HS-5 (cell line): ENCODE measurements around the gene BRD7.

ENCODE experiments used
- DNase-seq: peaks from one replicate; pipeline ENCODE4 v3.0.0-alpha.2; 2012; ENCODE audit warnings: low read depth

The BRD7 gene

DNA sequence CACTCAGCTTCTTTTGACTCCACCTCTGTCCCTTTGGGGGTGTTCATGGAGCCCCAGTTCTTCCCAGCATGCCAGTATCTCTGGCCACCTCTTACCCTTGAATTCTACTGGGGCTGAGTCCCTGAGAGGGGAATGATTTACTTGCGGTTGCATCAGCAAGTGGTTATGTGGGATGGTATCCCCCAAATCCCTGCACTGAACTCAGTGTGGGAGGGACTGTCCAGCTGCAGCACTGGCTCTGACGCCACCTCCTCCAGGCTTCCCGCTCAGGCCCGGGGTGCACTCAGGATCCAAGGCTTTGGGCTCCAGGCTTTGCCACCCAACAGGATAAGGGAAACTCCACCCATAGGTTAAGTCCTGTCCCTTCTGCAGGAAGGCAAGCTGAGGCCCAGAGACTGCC is 21.1 kb upstream of the BRD7 start:
- DNase-seq: no peak

DNA sequence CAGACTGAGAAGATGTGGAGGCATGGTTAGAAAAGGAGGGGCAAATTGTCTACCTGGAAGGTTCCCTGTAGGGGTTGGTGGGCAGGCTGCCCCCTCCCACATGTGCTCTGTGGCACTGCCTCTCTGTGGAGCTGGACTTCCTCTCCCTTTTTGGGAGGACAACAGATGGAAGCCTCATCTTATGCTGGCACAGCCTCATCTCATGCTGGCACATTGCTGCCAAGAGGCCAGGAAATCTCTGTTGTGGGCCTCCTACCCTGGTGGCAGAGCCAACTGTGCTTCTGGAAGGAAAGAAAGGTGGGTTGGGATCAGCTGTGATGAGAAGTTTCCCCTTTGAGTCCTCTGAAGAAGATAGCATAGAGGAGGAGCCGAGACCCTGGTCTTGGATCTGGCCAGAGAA is 19.7 kb upstream of the BRD7 start:
- no peak for DNase-seq

DNA sequence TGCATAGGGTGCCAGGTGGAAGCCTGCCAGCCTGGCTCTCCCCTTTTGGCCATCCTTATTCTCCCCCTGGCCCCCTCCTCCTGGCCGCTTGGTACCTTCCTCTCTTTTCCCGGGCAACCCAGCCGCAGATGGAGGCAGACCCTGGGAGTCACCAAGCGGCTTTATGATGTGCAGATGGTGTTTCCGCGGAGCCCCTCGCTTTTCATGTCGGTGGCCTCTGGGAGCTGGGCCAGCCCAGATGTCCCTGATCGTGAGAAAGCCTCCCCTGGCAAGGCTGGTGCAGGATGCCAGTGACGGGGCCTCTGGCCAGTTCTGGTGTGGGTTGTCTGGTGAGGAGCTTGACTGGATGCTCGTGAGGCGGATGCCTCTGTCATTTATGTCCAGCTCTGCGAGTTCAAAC is 18.0 kb upstream of the BRD7 start:
- no peak for DNase-seq

DNA sequence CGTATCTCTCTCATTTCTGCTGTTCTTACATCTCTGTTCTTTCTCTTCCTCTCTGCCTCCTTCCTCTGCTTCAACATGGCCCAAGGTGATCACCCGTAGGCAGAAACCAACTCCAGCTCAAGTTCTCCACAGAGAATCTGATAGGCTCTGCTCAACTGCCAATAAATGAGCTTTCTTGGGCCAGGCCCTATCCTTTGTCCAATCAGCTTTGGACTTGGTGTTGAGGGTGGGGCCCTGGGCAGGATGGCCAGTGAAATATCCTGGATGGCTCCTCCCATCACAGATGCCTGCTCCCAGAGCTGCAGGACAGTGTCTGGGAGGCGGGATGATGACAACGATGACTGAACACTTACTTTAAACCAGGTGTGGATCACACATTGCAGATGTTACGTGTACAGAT is 17.4 kb upstream of the BRD7 start:
- DNase-seq: no peak

DNA sequence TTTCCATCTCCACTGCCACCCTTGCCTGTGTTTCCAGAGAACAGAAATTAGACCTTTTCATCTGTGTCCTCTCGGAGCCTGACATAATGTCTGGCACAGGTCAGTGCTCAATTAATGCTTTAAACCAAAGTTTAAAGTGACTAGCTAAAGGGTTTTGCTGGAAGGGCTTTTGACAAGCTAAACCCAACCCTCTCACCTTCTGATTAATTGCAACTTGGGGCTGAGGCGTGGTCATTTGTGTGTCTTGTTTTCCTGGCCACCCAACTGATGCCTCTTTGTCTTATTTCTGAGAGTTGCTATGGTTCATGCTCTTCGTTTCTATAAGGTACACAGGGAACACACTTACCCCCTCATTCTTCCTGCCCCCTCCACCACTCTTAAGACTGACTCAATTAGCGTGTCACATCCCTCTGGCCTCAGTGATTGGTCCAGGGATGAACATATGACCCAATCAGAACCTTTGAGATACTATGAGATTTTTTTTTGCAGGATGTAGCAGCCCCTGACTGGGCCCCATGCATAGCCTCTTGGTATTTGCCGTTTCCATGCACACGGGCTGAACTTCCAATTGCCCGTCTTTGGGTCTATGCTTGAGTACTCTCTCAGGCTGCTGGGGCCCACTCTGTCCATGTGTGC is 15.8 kb upstream of the BRD7 start:
- no peak for DNase-seq

DNA sequence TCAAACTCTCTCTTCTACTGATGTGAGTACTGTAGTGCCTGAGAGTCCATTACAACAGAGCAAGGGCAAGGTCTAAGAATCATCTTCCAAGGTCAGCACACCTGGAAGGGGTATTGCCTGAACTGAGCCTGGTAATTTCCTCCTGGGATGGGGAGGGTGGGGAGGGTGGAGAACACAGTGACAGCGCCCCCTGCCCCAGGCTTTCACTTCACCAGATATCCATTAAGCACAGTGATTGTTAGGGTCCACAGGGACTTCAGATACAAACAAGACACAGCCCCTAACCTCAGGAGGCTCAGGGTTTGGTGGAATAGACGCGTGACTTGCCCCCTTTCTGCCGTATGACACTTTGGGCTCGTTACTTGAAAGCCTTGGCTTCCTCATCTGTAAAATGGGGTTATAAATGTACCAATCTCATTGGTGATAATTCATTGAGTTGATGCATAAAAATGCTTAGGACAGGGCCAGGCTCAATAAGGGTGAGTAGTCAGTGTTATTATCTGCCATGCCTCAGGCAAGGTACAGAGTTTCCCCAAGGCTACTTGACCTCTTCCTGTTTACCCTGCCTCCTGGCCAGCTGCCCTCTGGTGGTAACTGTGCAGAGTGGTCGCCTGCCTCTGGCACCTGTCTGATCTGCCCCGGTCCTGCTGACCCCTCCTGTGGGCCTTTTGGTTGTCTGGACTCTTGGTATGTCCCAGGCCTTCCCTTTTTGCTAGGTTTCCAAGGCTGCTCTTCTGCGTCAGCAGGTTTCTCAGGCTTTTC is 13.1 kb upstream of the BRD7 start:
- DNase-seq: no peak

DNA sequence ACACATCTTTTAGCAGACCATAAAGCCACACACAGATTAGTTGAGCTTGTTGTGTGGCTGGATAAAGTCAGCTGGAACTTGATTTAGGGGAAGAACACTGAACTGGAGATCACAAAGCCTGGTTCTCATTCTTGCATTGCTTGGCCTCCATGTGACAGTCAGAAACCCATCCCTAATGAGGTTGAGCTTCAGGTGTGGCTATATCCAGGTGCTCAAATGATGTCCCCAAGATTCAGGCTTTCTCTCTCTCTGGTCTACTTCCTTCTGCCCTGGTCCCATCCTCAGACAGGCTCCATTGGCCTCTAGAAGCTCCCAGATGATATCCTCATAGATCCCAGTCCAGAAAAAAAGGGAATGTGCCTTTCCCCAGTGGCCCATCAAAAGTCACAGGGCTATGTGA is 9.6 kb upstream of the BRD7 start:
- DNase-seq: no peak

DNA sequence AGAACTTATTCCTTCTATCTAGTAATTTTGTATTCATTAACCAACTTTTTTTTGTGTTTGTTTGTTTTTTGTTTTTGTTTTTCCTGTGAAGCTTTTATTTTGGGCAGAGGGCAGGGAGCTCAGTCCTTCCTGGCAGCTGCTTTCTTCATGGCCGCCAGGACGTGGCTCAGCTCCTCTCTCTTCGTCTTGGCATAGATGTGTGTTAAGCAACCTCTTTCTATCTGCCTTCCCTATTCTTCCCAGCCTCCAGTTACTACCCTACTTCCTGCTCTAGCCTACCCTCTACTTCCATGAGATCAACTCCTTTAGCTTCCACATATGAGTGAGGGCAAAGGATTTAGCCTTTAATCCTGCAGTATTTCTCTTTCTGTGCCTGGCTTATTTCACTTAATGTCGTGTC is 8.2 kb upstream of the BRD7 start:
- DNase-seq: no peak

DNA sequence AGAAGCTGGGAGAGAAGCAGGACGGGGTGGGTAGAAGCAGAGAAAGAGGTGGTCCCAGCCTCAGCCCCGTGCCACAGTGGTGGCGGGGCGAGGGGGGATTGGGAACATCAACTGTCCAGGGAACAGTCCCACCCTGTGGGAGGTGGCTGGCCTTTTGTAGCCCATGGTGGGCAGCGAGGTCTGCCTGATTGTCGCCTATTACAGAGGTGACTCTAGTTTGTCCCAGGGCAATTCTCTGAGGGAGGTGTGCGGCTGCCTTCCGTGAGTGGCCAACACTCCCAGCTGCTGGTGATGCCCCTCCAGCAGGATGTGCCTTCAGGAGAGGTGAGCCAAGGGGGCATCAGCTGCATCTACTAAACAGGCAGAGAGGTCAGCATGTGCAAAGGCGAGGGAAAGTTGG is 5.0 kb upstream of the BRD7 start:
- DNase-seq: no peak

DNA sequence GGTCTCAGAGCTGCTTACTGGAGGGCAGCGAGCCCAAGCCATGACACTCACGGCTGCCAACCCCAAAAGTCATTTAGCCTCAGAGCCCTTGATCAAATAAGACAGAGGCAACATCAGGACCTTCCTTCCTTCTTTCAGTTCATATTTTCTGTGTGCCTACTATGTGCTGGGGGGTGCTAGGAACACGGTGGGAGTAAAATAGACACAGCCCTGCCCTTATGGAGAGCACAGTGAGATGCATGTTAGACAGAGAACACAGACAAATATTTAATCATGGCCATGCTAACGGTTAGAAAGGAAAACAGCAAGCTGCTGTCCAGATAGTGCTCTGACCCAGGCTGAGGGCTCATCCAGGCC is 4.5 kb upstream of the BRD7 start:
- DNase-seq: no peak

DNA sequence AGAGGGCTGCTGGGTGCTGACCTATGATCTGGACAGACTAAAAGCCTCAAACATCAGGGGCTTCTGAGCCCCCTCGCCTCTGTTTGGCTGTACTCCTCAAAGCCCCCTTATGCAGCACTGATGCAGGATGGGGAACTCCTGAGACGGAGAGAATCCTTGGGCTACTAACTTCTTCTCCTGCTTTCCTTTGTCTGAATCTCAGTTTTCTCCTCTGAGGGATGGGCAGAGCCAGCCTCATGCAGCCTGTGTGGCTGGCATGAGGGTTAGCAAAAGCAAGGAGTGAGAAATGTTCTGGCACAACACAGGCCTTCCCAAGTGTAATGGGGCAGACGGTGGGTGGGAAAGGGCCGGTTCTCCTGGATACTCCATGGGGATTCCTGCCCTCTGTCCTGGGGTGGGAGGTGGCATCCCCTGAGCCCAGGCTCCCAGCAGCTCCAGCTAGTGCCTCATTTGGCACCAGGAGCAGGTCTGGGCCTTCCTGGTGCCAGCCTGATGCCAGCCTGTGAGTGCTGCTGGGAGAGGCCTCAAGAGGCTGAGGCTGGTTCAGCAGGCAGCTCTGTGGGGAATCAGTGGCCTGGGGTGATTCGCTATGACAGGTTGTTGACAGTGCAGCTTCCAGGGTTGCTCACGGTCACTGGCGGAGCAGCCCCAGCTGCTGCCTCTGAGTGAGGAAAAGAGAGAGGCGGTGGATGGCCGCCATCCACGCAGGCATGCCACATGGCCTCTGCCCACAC is 4.0 kb upstream of the BRD7 start:
- DNase-seq: no peak

DNA sequence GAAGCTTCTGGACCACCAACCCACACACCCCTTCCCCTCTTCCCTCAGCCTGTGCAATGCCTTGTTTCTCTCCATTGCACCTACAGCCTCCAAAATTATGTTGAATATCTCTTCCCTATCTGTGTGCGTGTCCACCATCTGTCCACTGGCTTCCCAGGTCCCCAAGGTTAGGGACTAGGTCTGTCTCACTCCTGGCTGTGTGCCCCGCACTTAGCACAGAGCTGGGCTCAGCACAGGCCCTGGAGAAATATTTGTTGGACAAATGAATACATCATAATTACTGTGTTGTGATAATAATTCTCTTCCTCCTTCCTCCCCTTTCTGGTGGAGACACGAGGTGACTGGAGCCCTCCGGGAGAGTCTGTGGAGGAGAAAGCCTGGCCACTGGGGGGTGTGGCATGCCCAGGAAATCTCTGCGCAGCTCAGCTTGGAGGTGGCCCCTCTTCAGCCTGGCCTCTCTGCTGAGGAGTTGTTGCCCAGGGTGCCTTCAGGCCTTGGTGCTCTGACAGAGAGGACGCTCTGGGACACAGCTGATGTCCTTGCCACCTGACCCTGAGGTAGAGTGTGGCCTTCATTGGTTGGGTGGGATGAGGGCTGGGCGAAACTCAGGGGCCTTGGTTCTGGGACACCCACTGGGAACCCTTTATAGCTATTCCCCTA is 3.3 kb upstream of the BRD7 start:
- DNase-seq: no peak

DNA sequence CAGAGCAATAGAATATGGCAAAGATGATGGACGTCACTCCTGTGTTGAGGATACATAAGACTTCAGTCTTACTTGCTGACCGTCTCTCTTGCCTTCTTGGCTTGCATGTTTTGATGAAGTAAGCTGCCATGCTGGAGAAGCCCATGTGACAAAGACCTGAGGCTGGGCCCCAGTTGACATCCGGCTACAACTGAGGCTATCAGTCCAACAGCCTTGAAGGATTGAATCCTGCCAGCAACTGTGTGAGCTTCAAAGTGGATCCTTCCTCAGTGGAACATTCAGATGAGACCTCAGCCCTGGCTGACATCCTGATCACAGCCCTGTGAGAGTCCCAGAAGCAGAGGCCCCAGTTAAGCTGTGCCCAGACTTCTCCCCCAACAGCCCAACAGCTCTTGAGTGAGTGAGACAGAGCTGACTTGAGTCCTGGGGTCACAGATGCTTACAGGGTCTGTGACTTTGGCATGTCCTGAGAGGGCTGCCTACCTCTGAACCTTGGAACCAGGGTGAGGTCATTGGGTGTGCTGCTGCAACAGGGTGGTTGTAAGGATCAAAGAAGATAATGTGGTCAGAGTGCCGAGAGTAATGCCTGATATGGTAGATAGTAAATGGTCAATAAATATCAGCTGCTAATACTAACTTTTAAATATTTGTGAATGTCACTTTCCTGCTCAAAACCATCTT is 2.4 kb upstream of the BRD7 start:
- no peak for DNase-seq

DNA sequence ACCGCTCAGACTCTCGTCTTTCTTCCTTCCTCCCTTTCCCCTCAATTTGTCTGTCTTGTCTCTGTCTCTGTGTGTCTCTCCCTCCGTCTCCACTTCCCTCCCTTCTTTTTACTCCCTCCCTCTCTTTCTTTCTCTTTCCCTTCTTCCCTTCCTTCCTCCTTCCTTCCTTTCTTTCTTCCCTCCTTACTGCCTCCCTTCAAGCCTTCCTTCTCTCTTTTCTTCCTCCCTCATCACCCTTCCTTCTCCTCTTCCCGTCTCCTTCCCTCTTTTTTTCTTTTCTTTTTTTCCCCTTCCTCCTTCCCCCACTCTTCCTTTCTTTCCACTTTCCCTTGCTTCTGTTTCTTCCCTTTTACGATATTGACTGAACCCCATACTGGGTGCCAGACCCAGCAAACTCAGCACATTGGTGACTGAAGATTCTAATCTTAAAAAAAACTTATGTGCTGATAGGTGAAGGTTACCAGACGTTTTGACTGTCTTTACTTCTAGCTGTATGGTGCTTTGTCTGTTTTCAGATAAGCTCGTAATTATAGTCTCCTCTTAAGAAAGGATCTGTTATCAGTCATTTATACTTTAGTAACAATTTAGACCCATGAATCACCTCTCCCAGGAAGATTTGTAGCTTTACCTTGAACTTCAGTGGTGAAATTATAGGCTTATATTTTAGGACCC is 481 bp upstream of the BRD7 start:
- no peak for DNase-seq

DNA sequence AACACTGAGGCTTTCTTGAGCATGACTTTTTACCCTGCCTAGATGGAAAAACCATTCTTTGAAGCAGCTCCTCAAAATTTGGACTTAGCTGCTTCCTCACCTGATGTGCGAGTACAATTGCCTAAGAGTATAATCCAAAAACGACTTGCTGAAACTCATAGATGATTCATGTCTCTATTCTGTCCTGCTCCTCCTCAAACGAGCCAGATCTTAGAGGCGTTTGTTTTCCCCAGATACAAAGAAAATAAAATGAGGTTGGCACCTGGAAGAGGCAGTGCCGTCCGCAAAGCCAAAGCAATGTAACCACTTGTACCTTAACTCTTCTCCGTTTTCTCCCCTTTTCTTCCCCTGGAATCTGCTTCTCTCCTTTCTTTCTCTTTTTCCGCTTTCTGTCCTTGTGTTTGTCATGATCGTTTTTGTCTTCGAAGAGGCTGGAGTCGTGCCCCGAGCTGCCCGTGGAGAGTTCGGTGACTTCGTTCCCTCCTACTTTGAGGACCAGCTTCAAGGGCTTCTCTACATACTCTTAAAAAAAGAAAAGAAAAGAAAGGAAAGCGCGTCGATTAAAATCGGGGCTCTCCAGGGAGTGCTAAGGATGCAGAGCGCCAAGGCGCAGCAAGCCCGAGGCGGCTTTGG is 895 bp downstream of the BRD7 start:
- no peak for DNase-seq

DNA sequence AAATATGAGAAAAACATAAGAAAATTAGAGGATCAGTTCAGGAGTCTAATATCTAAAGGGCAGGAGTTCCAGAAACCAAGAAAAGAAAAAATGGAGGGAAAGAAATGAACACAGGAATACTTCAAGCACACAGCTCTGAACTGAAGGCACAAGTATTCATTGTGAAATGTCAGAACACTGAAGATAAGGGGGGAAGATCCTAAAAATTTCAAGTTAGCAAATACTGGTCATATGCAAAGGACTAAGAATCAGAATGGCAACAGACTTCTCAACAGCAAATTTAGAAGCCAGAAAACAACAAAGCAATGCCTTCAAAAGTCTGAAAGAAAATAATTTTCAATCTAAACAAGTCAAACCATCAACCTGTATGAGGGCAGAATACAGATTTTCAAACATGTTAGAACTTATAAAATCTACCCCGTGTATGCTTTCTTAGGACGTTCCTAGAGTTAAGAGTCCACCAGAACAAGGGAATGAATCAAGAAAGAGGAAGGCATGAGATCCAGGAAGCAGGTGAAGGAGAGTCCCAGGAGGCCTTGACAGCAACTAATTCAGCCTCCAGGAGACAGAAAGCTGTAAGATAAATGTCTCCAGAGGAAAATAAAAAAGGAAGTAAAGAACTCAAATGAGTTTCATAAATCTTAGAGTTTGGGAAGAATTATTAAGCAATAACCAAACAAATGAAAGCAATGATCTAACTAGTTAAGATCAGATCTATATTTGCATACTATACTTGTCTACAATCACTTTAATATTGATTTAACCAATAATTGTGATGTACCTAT is 2.8 kb downstream of the BRD7 start:
- DNase-seq: no peak

DNA sequence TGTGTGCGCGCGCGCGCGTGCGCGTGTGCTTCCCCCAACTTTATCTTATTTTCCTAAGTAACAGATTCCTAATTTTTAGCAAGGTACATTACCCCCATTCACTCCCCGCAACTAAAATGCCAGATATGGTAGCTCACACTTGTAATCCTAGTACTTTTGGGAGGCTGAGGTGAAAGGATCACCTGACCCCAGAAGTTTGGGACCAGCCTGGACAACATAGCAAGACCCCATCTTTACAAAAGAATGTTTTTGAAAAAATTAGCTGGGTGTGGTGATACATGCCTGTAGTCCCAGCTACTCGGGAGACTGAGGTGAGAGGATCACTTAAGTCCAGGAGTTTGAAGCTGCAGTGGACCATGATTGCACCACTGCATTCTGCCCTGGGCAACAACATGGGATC is 5.1 kb downstream of the BRD7 start:
- no peak for DNase-seq

DNA sequence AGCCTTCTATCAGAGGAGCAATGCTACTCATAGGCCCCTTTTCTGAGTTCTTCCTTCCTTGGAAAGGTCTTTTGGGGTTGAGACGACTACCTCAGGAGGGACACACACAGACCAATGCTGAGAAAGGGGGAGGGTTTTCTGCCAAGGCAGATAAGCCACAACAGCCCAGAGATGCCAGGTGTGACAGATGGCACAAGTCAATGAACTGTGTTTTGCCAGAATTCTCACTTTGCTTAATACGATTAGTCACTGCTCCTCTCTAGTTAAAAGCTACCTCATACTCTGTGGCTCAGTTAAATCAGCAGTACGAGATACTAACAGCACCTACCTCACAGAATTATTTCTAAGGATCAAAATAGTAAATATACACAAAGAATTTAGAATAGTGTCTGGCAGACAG is 8.0 kb downstream of the BRD7 start:
- DNase-seq: no peak

DNA sequence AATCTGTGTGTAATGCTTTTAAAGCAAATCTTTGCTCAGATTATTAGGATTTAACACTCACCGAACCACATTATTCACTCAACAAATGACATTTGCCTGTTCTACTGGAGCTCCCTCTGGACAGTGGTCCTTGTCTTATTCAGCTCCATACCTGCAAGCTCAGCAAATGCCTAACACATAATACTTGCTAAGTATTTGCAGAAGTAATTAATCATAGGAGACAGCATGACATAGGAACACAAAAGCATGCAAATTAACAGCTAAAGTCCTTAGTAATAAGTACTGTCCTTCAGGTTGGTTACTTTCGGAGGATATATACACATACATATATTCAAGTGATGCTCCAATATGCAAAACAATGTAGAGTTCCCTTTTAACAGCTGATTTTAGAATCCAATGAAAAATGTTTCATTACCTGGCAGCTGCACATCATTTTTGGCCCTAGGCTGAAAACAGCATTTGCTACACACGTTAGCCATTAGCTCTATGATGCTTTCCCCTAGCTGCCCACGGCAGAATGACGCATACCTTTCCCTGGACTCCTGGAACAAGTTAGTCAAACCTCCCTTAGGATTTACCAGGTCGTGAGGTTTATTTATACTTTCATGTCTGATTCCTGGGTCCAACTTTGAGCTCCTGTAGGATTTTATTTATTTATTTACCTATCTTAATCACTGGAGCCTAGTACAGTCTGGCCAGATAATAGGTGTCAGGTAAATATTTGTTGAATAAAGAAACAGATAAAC is 8.6 kb downstream of the BRD7 start:
- DNase-seq: no peak

DNA sequence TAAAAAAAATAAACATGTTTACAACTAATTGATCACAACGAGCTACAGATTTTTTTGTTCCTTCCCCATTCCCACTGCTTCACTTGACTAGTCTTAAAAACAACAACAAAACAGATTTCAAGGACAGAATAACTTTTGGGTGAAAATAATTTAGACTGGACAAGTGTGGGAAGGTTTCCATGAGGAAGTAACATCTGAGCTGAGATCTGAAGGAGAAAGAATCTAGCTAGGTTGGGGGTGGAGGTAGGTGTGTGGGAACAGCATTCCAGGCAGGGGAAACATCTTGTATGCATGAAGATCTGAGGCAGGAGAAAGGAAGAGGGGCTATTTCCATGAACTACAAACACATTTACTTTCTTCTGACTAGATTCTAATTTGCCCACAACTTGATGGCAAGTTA is 9.2 kb downstream of the BRD7 start:
- no peak for DNase-seq
